H1 (cell line): ENCODE data around the gene PEX1. TPM values are rescaled to one million over a fixed set of nuclear protein-coding genes. Genes with fewer than 3 reads are reported as not detected.

Experiments used
- CTBP2 ChIP-seq: IDR thresholded peaks from 2 replicates; pipeline ENCODE4 v1.7.0; 2011; ENCODE audit warnings: borderline replicate concordance, mild to moderate bottlenecking, moderate library complexity, mixed read lengths, low read length; ENCODE audit not compliant: insufficient read depth, insufficient read length
- KDM4A ChIP-seq: IDR thresholded peaks from one replicate; pipeline ENCODE4 v1.7.1; 2012; ENCODE audit warnings: low read depth, mild to moderate bottlenecking, moderate library complexity, low read length, inconsistent platforms; ENCODE audit not compliant: severe bottlenecking
- TAF7 ChIP-seq: optimal IDR thresholded peaks from 2 replicates; pipeline ENCODE3; 2011; ENCODE audit warnings: low read depth, mild to moderate bottlenecking, inconsistent platforms, low read length, moderate library complexity, borderline replicate concordance
- TCF12 ChIP-seq: IDR thresholded peaks from 2 replicates; pipeline ENCODE4 v1.6.1; 2011; ENCODE audit warnings: low read depth, mild to moderate bottlenecking, low read length
- polyA plus RNA-seq, 7 experiments: library from polyadenylated mRNA; depleted of rRNA in 3 of 7; stranded (reverse) in 5 of 7; unstranded in 2 of 7; fragments of >200 nt in 5 of 7; fragments of 200-250 nt in 2 of 7; gene quantifications; 1 replicate in 5 of 7; 2 replicates in 1 of 7; 4 replicates in 1 of 7; pipeline versions ENCODE4 v1.2.1 to v1.2.3, GENCODE V29; 2011 to 2013; ENCODE audit warnings: missing spikeins in 2 of 7, mixed read lengths in 2 of 7
- total RNA-seq: library from RNA; stranded (reverse); fragmentation: NEBNext Ultra II Directional; extraction: Animal tissue kit (Norgen Biotek cat#: 25700); gene quantifications from 2 replicates; pipeline ENCODE4 v1.2.1, GENCODE V29; 2021
- TF ChIP-seq, protein P1 (sequence below): fragments of 300-600 bp; sonication (generic); IDR thresholded peaks from 2 replicates; pipeline ENCODE4 v1.7.1; 2012; ENCODE audit warnings: low read length, moderate library complexity, mild to moderate bottlenecking, inconsistent platforms; ENCODE audit not compliant: insufficient replicate concordance
- TF ChIP-seq, protein P2 (sequence below): IDR thresholded peaks from 2 replicates; pipeline ENCODE4 v1.6.1; 2012; ENCODE audit warnings: low read length, inconsistent platforms

Gene PEX1
- total and polyA plus RNA-seq, 2 of the 8 experiments (the other 6 are each of a cell fraction or from before 2014, with no cell fraction given): 16.4 to 23.9 TPM

DNA sequence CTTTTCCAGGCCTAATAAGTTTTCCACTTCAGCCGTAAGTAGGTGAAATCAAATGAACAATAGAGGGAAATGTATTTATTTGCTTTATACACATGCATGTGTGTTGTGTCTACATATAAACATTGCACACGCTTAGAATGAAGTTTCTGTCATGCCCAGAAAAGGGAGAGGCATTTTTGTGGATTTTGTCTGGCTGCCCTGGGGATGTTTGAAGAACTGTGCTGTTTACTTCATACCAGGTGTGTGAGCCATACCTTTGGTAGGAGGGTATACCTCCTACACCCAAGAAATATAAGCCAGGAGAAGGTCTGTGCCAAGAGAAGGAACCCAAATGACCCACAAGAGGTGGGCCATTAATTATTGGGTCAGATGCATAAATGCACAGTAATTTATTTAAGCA lies 68.2 kb downstream of the PEX1 start (continued):
- TF ChIP-seq, protein P1, sequence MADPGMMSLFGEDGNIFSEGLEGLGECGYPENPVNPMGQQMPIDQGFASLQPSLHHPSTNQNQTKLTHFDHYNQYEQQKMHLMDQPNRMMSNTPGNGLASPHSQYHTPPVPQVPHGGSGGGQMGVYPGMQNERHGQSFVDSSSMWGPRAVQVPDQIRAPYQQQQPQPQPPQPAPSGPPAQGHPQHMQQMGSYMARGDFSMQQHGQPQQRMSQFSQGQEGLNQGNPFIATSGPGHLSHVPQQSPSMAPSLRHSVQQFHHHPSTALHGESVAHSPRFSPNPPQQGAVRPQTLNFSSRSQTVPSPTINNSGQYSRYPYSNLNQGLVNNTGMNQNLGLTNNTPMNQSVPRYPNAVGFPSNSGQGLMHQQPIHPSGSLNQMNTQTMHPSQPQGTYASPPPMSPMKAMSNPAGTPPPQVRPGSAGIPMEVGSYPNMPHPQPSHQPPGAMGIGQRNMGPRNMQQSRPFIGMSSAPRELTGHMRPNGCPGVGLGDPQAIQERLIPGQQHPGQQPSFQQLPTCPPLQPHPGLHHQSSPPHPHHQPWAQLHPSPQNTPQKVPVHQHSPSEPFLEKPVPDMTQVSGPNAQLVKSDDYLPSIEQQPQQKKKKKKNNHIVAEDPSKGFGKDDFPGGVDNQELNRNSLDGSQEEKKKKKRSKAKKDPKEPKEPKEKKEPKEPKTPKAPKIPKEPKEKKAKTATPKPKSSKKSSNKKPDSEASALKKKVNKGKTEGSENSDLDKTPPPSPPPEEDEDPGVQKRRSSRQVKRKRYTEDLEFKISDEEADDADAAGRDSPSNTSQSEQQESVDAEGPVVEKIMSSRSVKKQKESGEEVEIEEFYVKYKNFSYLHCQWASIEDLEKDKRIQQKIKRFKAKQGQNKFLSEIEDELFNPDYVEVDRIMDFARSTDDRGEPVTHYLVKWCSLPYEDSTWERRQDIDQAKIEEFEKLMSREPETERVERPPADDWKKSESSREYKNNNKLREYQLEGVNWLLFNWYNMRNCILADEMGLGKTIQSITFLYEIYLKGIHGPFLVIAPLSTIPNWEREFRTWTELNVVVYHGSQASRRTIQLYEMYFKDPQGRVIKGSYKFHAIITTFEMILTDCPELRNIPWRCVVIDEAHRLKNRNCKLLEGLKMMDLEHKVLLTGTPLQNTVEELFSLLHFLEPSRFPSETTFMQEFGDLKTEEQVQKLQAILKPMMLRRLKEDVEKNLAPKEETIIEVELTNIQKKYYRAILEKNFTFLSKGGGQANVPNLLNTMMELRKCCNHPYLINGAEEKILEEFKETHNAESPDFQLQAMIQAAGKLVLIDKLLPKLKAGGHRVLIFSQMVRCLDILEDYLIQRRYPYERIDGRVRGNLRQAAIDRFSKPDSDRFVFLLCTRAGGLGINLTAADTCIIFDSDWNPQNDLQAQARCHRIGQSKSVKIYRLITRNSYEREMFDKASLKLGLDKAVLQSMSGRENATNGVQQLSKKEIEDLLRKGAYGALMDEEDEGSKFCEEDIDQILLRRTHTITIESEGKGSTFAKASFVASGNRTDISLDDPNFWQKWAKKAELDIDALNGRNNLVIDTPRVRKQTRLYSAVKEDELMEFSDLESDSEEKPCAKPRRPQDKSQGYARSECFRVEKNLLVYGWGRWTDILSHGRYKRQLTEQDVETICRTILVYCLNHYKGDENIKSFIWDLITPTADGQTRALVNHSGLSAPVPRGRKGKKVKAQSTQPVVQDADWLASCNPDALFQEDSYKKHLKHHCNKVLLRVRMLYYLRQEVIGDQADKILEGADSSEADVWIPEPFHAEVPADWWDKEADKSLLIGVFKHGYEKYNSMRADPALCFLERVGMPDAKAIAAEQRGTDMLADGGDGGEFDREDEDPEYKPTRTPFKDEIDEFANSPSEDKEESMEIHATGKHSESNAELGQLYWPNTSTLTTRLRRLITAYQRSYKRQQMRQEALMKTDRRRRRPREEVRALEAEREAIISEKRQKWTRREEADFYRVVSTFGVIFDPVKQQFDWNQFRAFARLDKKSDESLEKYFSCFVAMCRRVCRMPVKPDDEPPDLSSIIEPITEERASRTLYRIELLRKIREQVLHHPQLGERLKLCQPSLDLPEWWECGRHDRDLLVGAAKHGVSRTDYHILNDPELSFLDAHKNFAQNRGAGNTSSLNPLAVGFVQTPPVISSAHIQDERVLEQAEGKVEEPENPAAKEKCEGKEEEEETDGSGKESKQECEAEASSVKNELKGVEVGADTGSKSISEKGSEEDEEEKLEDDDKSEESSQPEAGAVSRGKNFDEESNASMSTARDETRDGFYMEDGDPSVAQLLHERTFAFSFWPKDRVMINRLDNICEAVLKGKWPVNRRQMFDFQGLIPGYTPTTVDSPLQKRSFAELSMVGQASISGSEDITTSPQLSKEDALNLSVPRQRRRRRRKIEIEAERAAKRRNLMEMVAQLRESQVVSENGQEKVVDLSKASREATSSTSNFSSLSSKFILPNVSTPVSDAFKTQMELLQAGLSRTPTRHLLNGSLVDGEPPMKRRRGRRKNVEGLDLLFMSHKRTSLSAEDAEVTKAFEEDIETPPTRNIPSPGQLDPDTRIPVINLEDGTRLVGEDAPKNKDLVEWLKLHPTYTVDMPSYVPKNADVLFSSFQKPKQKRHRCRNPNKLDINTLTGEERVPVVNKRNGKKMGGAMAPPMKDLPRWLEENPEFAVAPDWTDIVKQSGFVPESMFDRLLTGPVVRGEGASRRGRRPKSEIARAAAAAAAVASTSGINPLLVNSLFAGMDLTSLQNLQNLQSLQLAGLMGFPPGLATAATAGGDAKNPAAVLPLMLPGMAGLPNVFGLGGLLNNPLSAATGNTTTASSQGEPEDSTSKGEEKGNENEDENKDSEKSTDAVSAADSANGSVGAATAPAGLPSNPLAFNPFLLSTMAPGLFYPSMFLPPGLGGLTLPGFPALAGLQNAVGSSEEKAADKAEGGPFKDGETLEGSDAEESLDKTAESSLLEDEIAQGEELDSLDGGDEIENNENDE: no peak
- TF ChIP-seq, protein P2, sequence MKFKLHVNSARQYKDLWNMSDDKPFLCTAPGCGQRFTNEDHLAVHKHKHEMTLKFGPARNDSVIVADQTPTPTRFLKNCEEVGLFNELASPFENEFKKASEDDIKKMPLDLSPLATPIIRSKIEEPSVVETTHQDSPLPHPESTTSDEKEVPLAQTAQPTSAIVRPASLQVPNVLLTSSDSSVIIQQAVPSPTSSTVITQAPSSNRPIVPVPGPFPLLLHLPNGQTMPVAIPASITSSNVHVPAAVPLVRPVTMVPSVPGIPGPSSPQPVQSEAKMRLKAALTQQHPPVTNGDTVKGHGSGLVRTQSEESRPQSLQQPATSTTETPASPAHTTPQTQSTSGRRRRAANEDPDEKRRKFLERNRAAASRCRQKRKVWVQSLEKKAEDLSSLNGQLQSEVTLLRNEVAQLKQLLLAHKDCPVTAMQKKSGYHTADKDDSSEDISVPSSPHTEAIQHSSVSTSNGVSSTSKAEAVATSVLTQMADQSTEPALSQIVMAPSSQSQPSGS: no peak
- TF ChIP-seq TCF12 (no peak), KDM4A (no peak), TAF7 (no peak), CTBP2 (no peak)
- TF ChIP-seq, all 59 proteins: peak for 0
